Stimulated activated CD8-positive, alpha-beta memory T cell treated with anti-CD3 and anti-CD28 coated beads, Interleukin-4, amount 100 ng/mL, for 48 hours (primary cell): Measurements from ENCODE around the gene PKDCC.

Experiments used
- DNase-seq: peaks from one replicate; pipeline ENCODE4 v3.0.0-alpha.2; 2020

PKDCC gene

GRCh38 chr2:42090216-42090615 is 42.4 kb downstream of the PKDCC start:
- DNase-seq = no peak

- no peak for DNase-seq
Observed at GRCh38 chr2:42091671-42092070, 43.9 kb downstream of the PKDCC start.

GRCh38 chr2:42092084-42092996 is 44.5 kb downstream of the PKDCC start:
- DNase-seq = no peak

- no peak for DNase-seq
Observed at GRCh38 chr2:42094114-42094513, 46.3 kb downstream of the PKDCC start.

GRCh38 chr2:42095923-42096408 is 48.1 kb downstream of the PKDCC start:
- DNase-seq = peak; percentile 83

GRCh38 chr2:42096869-42097591 is 49.2 kb downstream of the PKDCC start:
- no peak for DNase-seq

GRCh38 chr2:42098571-42099437 is 51.0 kb downstream of the PKDCC start:
- DNase-seq = no peak

GRCh38 chr2:42099438-42100173 is 51.8 kb downstream of the PKDCC start:
- no peak for DNase-seq

- no peak for DNase-seq
Observed at GRCh38 chr2:42100683-42101205, 52.9 kb downstream of the PKDCC start.

GRCh38 chr2:42101206-42102023 is 53.6 kb downstream of the PKDCC start:
- peak; percentile 60 for DNase-seq

GRCh38 chr2:42102024-42102590 is 54.3 kb downstream of the PKDCC start:
- peak; percentile 89 for DNase-seq

GRCh38 chr2:42102591-42103450 is 55.0 kb downstream of the PKDCC start:
- peak; percentile 59 for DNase-seq

GRCh38 chr2:42103829-42104228 is 56.0 kb downstream of the PKDCC start:
- DNase-seq = no peak

GRCh38 chr2:42104621-42105020 is 56.8 kb downstream of the PKDCC start:
- no peak for DNase-seq

- DNase-seq = peak; percentile 77
Observed at GRCh38 chr2:42105330-42106256, 57.8 kb downstream of the PKDCC start.

- no peak for DNase-seq
Observed at GRCh38 chr2:42106257-42106816, 58.5 kb downstream of the PKDCC start.

GRCh38 chr2:42107249-42108042 is 59.6 kb downstream of the PKDCC start:
- no peak for DNase-seq
